ENCODE measurements around the gene SH2D3A.

SH2D3A gene

DNA sequence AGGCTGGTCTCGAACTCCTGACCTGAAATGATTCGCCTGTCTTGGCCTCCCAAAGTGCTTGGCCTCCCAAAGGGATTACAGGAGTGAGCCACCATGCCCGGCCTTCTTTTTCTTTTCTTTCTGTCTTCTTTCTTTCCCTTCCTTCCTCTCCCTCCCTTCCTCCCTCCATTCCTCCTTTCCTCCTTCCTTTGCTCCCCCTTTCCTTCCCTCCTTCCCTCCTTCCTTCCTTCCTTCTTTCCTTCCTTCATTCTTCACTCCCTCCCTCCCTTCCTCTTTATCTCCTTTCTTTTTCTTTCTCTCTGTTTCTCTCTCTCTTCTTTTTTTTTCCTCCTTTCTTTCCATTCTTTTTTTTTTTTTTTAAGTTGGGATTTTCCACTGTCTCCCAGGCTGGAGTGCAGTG is 58.9 kb downstream of the SH2D3A start:
- no peak for DNase-seq (ENCODE audit: low read depth in 2 of 2)

DNA sequence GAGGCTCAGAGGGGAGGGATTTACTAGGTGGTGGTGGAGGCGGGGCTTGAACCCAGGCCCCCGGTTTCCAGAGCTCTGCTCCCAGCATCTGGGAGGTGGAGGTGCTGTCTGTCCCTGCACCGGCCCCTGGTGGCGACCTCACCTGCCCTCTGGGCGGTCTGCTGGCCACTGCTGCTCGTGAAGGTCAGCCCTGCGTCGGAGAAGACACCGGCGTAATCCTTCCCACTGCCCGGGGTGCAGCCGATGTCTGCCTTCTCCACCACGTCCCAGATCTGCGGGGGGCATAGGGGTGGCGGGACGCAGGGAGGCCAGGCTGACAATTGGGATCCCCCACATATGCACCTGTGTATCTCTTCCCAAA is 59.6 kb downstream of the SH2D3A start:
- DNase-seq (ENCODE audit: low read depth in 2 of 2), result no peak

DNA sequence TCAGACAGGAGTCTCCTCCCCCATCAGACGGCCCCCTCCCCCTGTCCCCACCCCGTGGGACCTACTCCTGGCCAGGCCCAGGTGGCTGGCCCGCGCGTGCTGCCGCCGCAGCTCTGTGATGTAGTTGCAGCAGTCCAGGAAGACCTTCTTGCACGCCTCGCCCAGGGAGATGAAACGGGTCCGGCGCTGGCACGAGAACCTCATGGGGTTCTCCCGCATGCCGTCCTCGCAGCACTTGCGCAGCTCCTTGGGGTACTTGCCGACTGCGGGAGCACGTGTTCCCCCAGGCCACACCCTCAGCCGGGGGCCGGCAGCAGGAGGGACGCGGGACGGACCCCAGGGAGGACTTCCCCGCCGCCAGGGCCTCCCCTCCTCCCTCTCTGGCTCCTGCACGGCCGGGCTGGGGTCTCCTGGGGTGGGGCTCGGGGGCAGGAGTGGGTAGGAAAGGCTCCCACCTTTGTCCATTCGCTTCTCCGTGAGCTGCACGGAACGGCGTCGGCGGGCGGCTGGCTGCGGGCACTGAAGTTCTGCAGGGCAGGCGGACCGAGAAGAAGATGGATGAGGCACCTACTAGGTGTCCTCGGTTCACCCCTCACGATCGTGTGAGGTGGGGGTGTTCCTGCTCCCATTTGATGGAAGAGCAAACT is 60.1 kb downstream of the SH2D3A start:
- DNase-seq (ENCODE audit: low read depth in 2 of 2), result no peak

DNA sequence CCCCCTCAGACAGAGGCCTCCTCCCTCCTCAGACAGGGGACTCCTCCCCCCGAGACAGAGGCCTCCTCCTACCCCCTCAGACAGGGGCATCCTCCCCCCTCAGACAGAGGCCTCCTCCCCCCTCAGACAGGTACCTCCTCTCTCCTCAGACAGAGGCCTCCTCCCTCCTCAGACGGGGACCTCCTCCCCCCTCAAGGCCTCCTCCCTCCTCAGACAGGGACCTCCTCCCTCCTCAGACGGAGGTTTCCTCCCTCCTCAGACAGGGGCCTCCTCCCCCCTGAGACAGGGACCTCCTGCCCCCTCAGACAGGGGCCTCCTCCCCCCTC is 60.6 kb downstream of the SH2D3A start:
- DNase-seq (ENCODE audit: low read depth in 2 of 2), result no peak

DNA sequence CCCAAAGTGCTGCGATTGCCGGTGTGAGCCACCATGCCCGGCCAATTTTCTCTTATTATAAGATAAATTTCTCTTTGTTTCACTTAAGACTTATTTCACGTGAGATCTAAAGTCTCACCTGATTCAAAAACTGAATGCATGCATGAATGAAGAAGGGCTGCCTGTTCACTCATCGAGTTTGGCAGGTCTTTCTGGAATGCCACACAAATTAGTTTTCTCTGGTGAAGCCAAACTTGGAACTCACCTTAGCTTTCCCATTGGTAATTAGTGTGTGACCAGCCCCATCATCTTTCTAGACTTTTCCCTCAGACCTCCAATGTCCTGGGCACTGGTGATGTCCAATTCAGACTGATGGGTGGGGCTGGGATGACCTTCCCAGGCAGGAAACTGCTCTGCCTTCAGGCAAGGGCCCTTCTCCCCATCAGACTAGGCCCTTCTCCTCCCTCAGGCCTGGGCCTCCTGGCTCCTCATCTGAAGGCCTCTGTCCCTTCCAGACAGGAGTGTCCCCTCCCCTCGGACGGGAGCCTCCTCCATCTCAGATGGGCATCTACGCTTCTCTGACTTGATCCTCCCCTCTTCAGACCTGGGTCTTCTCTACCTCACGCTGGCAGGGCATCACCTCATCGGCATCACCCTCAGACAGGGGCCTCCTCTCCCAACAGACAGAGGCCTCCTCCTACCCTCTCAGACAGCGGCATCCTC is 61.2 kb downstream of the SH2D3A start:
- no peak for DNase-seq (ENCODE audit: low read depth in 2 of 2)
